Measurements from ENCODE around the gene CARMIL1. TPM values are rescaled to one million over a fixed set of nuclear protein-coding genes. Genes with fewer than 3 reads are reported as not detected.

CARMIL1 gene
- polyA plus RNA-seq, 1 of the 3 experiments (the other 2 are of a cell fraction), result 1.7 TPM

DNA sequence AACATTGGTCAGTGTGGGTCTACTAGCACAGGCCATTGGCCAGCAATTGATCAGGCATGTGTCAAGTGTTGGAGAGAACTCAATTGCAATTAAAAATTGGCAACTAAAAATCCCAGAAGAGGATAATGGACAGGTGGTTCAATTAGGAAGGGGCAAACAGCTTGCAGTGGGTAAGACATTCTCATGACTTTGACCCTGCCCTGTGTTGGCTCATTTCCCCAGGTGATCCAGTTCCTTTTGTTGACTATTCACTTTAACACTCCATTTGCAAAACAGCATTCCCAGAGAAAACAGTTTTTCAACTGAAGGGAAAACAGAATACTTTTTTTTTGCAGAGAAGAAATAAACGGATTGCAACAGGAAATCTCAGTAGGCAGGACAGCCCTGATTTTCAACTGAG lies 343.9 kb downstream of the CARMIL1 start:
- H4K20me1 ChIP-seq (ENCODE audit: insufficient read depth), result no peaks in the 10 kb centered on the region
- H3K4me1 ChIP-seq (ENCODE audit: control insufficient read depth in 1 of 2, insufficient read depth in 2 of 2, low read depth in 1 of 2, low read length in 1 of 2), result peaks cover 0 to 4% of the 10 kb centered on the region in 2 experiments; a peak in 1 of 4 replicates
- no peaks in the 10 kb centered on the region for H3K36me3 ChIP-seq (replicated peaks in 1 of 2; ENCODE audit: control insufficient read depth in 1 of 2, insufficient read depth in 2 of 2, low read length in 1 of 2)
- TF ChIP-seq EZH2phosphoT487 (IDR thresholded peaks at IDR 0.05; ENCODE audit: borderline replicate concordance, low read depth), result no peak
- TF ChIP-seq SIN3A (IDR thresholded peaks at IDR 0.05; ENCODE audit: borderline replicate concordance, low read depth, low read length), result no peak
- no peak for DNase-seq
- no peaks in the 10 kb centered on the region for H3K79me2 ChIP-seq (ENCODE audit: insufficient read depth)
- H3F3A ChIP-seq (replicated peaks; ENCODE audit: insufficient read depth), result no peaks in the 10 kb centered on the region
- no peaks in the 10 kb centered on the region for H3K27me3 ChIP-seq (ENCODE audit: insufficient read depth)
- H3K9ac ChIP-seq, result no peak overlapping the region
- H3K9me3 ChIP-seq, result no peaks in the 10 kb centered on the region
- 83% methylated on average over 1 of the region's 1 CpG for WGBS (ENCODE audit: low lambda C conversion rate)
- H2AFZ ChIP-seq (ENCODE audit: low read depth), result no peak overlapping the region
- ChIA-PET POLR2A (no interaction called here), CTCF (interaction anchor here (1.6 to 2.3 kb wide), 2 partner anchors 67 to 357 kb away, joined by 4 to 8 read pairs; no protein-coding TSS in a partner anchor)
- no peak overlapping the region for H3K4me2 ChIP-seq
- H3K27ac ChIP-seq (ENCODE audit: low read depth in 2 of 2, low read length in 1 of 2), result no peak overlapping the region
- no peak overlapping the region for H3K4me3 ChIP-seq (ENCODE audit: low read depth in 2 of 2, low read length in 1 of 2)
- no peaks in the 10 kb centered on the region for H3K9me2 ChIP-seq

DNA sequence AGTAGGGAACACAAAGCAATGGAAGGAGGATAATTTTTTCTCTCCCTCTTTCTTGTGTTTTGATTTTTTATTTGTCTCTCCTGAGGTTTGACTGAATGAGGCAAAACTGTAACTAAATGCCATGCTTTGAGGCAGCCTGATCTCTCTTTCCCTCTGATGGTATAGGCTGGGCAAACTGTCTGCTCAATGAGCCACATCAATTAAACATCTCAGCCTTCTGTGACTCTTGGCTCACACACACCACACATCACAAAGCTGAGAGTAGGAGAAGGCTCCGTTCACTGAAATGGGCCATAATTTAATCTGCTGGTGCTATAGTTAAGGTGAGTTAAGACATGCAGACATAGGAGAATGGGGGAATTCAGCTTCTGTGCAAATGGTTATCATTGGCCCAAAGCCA lies 344.7 kb downstream of the CARMIL1 start:
- no peaks in the 10 kb centered on the region for H3K27me3 ChIP-seq (ENCODE audit: insufficient read depth)
- peak; percentile 42 for DNase-seq
- H3K9me3 ChIP-seq, result no peaks in the 10 kb centered on the region
- peaks cover 0 to 4% of the 10 kb centered on the region in 2 experiments; a peak in 1 of 4 replicates for H3K4me1 ChIP-seq (ENCODE audit: control insufficient read depth in 1 of 2, insufficient read depth in 2 of 2, low read depth in 1 of 2, low read length in 1 of 2)
- peak; percentile 18; the same call in 1 of the 2 replicates for TF ChIP-seq GATA2 (CRISPR knock-in tag; IDR thresholded peaks at IDR 0.05)
- no peak for TF ChIP-seq SIN3A (IDR thresholded peaks at IDR 0.05; ENCODE audit: borderline replicate concordance, low read depth, low read length)
- 0 out of 2 replicates have a peak, but pooled peaks have one; percentile 16 for TF ChIP-seq RCOR1 (IDR thresholded peaks at IDR 0.05; ENCODE audit: low read length)
- H3K4me2 ChIP-seq, result no peak overlapping the region
- no peak overlapping the region for H3K9ac ChIP-seq
- peak overlapping the region in 1 of 2 experiments; percentile 48; a peak in 1 of 4 replicates for H3K27ac ChIP-seq (ENCODE audit: low read depth in 2 of 2, low read length in 1 of 2)
- H3K9me2 ChIP-seq, result no peaks in the 10 kb centered on the region
- ChIA-PET CTCF (interaction anchor here (0.5 to 2.3 kb wide), 5 partner anchors 22 to 400 kb away, joined by 3 to 8 read pairs (median 4); partner anchors contain the start of gene CARMIL1), POLR2A (interaction anchor here (0.5 kb wide), 1 partner anchor 123 kb away, joined by 5 read pairs; no protein-coding TSS in a partner anchor)
- no peaks in the 10 kb centered on the region for H4K20me1 ChIP-seq (ENCODE audit: insufficient read depth)
- 8% methylated on average over 1 of the region's 1 CpG for WGBS (ENCODE audit: low lambda C conversion rate)
- no peak overlapping the region for H2AFZ ChIP-seq (ENCODE audit: low read depth)
- no peaks in the 10 kb centered on the region for H3F3A ChIP-seq (replicated peaks; ENCODE audit: insufficient read depth)
- H3K4me3 ChIP-seq (ENCODE audit: low read depth in 2 of 2, low read length in 1 of 2), result no peak overlapping the region
- H3K36me3 ChIP-seq (replicated peaks in 1 of 2; ENCODE audit: control insufficient read depth in 1 of 2, insufficient read depth in 2 of 2, low read length in 1 of 2), result no peaks in the 10 kb centered on the region
- H3K79me2 ChIP-seq (ENCODE audit: insufficient read depth), result no peaks in the 10 kb centered on the region

DNA sequence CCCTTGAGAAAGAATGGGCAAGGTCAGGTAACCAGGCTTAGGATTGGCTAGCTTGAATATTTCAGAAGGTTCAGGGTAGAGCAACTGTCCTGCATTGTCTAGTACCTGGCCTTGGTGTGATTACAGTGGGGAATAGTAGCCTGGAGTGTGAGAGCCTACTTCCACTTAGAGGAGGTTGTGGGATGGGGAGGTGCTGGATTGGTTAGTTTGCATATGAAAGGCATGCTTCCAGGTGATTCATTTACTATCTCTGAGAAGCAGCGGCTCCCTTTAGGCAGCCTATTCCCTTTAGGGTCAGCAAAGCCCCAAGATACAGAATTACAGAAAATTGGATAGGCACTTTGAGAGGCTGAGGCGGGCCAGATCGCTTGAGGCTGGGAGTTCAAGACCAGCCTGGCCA lies 347.8 kb downstream of the CARMIL1 start:
- H2AFZ ChIP-seq (ENCODE audit: low read depth), result no peak overlapping the region
- no peaks in the 10 kb centered on the region for H3K36me3 ChIP-seq (replicated peaks in 1 of 2; ENCODE audit: control insufficient read depth in 1 of 2, insufficient read depth in 2 of 2, low read length in 1 of 2)
- ChIA-PET POLR2A (no interaction called here), CTCF (interaction anchor here (0.9 kb wide), 1 partner anchor 10 kb away, joined by 3 read pairs; no protein-coding TSS in a partner anchor)
- H3K4me2 ChIP-seq, result no peak overlapping the region
- no peaks in the 10 kb centered on the region for H3F3A ChIP-seq (replicated peaks; ENCODE audit: insufficient read depth)
- 71% methylated on average over 3 of the region's 3 CpGs for WGBS (ENCODE audit: low lambda C conversion rate)
- H3K27ac ChIP-seq (ENCODE audit: low read depth in 2 of 2, low read length in 1 of 2), result no peak overlapping the region
- H4K20me1 ChIP-seq (ENCODE audit: insufficient read depth), result no peaks in the 10 kb centered on the region
- H3K9me2 ChIP-seq, result no peaks in the 10 kb centered on the region
- no peak overlapping the region for H3K9ac ChIP-seq
- no peaks in the 10 kb centered on the region for H3K79me2 ChIP-seq (ENCODE audit: insufficient read depth)
- DNase-seq, result no peak
- peaks cover 0 to 4% of the 10 kb centered on the region in 2 experiments; a peak in 1 of 4 replicates for H3K4me1 ChIP-seq (ENCODE audit: control insufficient read depth in 1 of 2, insufficient read depth in 2 of 2, low read depth in 1 of 2, low read length in 1 of 2)
- H3K9me3 ChIP-seq, result no peaks in the 10 kb centered on the region
- H3K27me3 ChIP-seq (ENCODE audit: insufficient read depth), result no peaks in the 10 kb centered on the region
- TF ChIP-seq RAD21 (IDR thresholded peaks at IDR 0.05; ENCODE audit: low read length) (no peak), RCOR1 (IDR thresholded peaks at IDR 0.05; ENCODE audit: low read length) (no peak), EP300 (IDR thresholded peaks at IDR 0.05; ENCODE audit: borderline replicate concordance in 1 of 2, low read depth in 1 of 2, low read length in 1 of 2) (no peak), MXI1 (IDR thresholded peaks at IDR 0.05; ENCODE audit: low read depth, low read length) (no peak), NFIC (IDR thresholded peaks at IDR 0.05; ENCODE audit: borderline replicate concordance) (no peak)
- TF ChIP-seq, protein P1, sequence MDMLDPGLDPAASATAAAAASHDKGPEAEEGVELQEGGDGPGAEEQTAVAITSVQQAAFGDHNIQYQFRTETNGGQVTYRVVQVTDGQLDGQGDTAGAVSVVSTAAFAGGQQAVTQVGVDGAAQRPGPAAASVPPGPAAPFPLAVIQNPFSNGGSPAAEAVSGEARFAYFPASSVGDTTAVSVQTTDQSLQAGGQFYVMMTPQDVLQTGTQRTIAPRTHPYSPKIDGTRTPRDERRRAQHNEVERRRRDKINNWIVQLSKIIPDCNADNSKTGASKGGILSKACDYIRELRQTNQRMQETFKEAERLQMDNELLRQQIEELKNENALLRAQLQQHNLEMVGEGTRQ (IDR thresholded peaks at IDR 0.05; ENCODE audit: borderline replicate concordance, low read depth, low read length), result no peak
- TF ChIP-seq, protein P2, sequence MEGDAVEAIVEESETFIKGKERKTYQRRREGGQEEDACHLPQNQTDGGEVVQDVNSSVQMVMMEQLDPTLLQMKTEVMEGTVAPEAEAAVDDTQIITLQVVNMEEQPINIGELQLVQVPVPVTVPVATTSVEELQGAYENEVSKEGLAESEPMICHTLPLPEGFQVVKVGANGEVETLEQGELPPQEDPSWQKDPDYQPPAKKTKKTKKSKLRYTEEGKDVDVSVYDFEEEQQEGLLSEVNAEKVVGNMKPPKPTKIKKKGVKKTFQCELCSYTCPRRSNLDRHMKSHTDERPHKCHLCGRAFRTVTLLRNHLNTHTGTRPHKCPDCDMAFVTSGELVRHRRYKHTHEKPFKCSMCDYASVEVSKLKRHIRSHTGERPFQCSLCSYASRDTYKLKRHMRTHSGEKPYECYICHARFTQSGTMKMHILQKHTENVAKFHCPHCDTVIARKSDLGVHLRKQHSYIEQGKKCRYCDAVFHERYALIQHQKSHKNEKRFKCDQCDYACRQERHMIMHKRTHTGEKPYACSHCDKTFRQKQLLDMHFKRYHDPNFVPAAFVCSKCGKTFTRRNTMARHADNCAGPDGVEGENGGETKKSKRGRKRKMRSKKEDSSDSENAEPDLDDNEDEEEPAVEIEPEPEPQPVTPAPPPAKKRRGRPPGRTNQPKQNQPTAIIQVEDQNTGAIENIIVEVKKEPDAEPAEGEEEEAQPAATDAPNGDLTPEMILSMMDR (IDR thresholded peaks at IDR 0.05), result no peak
- TF ChIP-seq, protein P3, sequence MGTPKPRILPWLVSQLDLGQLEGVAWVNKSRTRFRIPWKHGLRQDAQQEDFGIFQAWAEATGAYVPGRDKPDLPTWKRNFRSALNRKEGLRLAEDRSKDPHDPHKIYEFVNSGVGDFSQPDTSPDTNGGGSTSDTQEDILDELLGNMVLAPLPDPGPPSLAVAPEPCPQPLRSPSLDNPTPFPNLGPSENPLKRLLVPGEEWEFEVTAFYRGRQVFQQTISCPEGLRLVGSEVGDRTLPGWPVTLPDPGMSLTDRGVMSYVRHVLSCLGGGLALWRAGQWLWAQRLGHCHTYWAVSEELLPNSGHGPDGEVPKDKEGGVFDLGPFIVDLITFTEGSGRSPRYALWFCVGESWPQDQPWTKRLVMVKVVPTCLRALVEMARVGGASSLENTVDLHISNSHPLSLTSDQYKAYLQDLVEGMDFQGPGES (IDR thresholded peaks at IDR 0.05; ENCODE audit: low read depth, low read length), result no peak
- no peak overlapping the region for H3K4me3 ChIP-seq (ENCODE audit: low read depth in 2 of 2, low read length in 1 of 2)
